ENCODE results near the gene DENND1A.
"Not testable (repeated sequence)": the region's sequence is repeated elsewhere in the genome, so short reads cannot be mapped to it uniquely, and the experiment has no call there.

The DENND1A gene, protein sequence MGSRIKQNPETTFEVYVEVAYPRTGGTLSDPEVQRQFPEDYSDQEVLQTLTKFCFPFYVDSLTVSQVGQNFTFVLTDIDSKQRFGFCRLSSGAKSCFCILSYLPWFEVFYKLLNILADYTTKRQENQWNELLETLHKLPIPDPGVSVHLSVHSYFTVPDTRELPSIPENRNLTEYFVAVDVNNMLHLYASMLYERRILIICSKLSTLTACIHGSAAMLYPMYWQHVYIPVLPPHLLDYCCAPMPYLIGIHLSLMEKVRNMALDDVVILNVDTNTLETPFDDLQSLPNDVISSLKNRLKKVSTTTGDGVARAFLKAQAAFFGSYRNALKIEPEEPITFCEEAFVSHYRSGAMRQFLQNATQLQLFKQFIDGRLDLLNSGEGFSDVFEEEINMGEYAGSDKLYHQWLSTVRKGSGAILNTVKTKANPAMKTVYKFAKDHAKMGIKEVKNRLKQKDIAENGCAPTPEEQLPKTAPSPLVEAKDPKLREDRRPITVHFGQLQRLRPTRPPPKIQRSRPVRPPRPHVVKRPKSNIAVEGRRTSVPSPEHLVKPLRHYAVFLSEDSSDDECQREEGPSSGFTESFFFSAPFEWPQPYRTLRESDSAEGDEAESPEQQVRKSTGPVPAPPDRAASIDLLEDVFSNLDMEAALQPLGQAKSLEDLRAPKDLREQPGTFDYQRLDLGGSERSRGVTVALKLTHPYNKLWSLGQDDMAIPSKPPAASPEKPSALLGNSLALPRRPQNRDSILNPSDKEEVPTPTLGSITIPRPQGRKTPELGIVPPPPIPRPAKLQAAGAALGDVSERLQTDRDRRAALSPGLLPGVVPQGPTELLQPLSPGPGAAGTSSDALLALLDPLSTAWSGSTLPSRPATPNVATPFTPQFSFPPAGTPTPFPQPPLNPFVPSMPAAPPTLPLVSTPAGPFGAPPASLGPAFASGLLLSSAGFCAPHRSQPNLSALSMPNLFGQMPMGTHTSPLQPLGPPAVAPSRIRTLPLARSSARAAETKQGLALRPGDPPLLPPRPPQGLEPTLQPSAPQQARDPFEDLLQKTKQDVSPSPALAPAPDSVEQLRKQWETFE

DNA sequence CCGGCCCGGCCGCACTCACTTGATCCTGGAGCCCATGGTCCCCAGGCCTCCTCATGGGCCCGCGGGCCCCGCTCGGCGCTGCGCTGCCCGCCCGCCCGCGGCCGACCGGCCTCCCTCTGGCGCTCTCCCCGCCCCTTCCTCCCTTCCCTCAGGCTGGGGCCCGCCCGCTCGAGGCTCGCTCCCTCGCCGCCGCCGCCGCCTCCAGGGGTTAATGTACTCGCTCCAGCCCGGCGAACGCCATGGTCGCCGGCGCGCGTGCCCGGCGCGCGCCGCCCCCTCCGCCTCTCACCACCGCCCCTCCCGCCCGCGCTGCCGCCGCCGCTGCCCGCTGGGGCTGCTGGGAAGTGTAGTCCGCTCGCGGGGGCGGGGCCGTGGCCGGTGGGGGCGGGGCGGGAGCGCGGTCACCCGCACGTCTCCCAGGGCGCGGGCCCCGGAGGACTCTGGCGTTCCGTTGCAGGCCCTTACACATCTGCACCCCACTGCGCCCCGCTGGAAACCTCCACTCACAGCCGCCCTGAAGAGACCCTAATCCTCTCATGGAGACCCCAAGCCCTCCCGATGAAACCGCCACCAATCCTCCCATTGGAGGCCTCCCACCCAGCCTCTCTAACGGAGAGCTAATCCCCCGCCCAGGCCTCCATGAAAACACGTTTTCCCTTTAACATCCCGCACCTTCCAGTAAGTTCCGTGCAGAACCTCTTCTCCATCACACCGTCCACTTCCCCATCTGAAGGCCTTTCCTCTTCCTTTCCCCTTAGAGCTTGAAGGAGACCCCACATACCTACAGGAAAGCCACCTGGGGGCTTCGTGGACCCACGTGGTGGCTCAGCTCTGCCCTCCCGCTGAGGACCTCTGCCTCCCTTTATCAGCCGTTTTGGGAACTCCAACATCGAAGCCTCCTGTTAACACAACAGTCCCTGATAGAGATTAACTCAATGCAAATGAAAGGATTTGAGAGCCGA lies at the start of gene DENND1A:
Gene DENND1A, minus strand, starts transcription at position 257 of the 962 bp plus-strand sequence. Its CDS starts 221 bp downstream, at position 36.
- DNase-seq (ENCODE audit: low read depth): peak; percentile 83

DNA sequence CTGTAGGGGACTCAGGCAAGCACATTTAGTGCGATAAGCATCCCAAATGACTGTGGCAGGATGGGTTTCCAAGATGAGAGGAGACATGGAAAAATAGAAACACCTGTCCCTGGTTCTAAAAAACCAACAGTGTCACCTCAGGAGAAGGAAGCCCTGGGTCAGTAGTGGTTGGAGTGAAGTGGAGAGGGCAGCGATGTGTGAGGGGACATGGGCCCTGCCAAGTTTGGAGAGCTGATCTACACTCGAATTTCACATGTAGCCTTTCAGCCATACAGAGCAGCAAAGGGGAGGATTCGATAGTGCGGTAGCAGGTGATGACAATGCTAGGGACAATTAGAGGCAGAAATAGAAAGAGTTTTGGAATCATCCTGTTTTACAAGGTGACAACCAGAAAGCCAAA lies 49.1 kb upstream of the DENND1A start:
- DNase-seq (ENCODE audit: low read depth): no peak

DNA sequence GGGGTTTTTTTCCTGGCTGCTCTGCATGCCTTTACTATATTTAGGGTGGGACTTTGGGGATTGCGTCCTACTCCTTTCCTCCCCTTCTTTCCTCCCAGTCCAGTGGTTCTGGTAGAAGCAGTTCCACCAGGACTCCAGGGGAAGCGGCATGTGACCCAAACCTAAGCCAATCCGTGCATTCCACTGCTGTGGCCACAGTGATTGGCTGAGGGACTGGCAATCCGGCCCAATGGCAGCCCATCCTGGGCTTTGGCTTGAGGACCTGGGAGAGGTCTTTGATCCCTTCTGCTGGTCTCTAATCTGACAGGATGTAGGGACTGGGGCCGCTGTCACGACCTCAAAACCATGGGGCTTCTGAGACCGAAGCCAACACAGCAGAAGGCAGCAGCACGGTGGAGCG lies 46.7 kb upstream of the DENND1A start:
- not testable (repeated sequence) for DNase-seq (ENCODE audit: low read depth)

DNA sequence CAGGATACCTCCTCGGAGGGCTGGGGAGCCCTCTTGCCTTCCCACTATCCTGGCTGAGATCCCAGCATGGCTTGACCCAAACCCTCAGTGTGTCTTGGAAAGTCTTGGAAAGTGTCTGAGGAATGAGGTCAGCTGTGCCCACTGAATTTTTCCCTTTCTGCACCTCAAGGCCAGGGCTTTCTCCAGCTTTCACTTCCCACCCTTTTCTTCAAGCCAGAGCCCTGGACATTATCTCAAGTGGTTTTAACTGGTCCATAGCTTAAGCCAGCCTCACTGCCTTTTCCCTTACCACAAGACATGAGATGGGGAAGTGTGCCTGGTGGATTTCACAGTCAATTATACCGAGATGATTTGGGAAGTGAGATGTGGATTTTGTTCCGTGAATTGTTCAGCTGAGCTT lies 45.9 kb upstream of the DENND1A start:
- DNase-seq (ENCODE audit: low read depth): no peak

DNA sequence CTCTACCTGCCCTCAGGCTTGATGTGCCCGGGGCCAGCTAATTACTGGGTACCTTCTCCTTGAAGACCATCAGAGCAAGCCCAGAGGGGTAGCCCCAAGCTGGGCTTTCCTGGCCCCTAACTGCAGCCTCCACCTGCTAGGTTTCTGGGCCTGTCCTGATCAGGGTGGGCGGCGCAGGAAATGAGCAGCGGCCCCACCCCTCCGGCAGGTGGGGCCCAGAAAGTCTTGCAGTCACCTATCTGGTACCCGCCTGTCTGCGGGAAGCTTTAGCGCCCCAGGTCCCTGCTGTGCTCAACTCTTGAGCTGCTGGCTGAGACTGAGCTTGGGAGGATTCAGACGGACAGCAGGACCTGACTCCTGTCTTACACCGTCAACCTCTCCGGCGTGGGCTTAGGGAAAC lies 44.5 kb upstream of the DENND1A start:
- no peak for DNase-seq (ENCODE audit: low read depth)

DNA sequence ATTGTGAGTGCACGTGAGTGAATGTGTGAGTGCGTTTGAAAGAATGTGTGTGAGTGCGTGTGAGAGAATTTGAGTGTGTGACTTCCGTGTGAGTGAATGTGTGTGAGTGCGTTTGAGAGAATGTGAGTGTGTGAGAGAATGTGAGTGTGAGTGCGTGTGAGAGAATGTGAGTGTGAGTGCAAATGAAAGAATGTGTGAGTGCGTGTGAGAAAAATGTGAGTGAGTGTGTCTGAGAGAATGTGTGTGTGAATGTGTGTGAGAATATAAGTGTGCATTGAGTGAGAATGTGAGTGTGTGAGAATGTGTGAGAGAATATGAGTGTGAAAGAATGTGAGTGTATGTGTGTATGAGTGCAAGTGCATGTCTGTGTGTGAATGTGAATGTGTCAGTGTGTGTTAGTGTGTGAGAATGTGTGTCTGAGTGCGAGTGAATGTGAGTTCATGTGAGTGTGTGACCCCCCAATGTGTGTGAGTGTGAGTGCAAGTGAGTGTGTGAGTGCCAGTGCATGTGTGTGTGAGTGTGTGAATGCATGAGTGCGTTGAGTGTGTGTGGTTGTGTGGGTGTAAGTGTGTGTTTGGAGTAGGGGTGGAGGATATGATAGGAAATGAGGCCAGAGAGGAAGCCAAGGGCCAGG lies 43.8 kb upstream of the DENND1A start:
- DNase-seq (ENCODE audit: low read depth): no peak

DNA sequence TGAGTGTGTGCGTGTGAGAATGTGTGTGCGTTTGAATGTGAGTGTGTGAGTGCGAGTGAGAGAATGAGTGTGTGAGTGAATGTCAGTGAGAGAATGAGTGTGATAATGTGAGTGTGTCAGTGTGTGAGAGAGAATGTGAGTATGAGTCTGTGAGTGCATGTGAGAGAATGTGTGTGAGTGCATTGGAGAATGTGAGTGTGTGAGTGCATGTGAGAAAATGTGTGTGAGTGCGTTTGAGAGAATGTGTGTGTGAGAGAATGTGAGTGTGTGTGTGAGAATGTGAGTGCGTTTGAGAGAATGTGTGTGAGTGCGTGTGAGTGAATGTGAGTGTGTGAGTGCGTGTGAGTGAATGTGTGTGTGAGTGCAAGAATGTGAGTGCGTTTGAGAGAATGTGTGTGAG lies 42.7 kb upstream of the DENND1A start:
- DNase-seq (ENCODE audit: low read depth): no peak

DNA sequence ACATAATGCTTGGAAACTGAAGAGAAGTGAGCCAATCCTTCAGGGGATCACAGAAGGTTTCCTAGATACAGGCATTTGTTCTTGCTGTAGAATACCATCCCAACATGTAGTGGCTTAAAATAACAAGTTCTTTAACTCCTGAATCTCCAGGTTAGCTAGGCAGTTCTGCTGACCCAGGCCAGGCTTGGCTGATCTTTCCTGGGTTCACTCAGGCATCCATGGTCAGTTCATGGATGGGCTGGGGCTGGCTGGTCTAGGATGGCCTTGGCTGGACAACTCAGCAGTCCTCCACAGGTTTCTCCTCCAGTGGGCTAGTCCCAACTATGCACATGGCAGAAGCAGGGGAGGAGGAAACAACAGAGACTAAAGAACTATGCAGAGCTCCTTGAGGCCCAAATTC lies 37.4 kb upstream of the DENND1A start:
- no peak for DNase-seq (ENCODE audit: low read depth)

DNA sequence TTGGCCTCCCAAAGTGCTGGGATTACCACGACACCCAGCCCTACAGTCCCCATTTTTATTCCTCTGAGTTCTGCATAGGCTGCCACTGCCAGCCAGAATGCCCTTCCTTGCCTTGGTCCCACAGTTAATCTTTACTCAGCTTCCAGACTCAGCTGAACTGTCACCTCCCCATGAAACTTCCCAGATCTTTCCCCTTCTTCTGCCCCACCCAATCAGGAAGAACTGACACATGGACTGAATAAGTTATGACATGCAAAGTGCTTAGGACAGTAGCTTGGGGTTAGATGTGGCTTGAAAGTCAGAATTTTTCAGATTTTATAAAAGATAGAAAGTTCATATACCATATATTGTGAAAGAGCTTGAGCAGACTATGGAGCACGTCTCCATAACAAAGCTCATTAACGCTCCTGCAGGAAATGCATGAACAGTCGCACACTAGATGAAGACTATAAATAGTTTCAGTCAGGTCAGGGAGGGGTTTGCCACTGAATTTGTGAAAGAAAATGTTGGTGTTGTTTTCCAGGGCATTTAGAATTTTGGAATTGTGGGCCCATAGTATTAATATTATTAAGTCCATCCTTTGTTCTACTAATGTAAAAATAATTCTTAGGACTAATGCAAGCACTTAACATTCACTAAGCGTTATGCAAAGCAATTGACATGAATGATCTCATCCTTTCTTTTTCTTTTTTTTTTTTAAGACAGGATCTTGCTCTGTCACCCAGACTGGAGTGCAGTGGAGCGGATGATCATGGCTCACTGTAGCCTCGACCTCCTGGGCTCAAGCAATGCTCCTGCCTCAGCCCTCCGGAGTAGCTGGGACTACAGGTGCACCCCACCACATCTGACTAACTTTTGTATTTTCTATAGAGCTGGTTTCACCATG lies 36.1 kb upstream of the DENND1A start:
- no peak for DNase-seq (ENCODE audit: low read depth)

DNA sequence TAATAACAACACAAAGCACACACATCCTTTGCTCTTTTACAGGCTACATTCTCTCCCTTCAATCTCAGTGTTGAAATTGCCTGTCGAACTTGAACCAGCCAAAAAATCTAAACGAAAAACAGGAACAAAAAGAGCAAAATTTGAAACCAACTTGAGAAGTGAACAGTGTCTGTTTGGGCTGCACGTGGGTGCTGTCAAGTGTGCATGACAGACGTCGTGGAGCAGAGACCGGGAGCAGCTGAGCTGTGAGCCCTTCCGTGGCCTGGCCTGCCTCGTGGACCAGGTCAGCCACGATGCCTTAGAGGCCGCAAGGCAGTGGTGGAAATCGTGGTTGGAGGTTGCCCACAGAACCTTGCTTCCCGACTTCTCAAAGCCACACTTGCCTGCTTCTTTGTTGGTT lies 34.8 kb upstream of the DENND1A start:
- DNase-seq (ENCODE audit: low read depth): no peak

DNA sequence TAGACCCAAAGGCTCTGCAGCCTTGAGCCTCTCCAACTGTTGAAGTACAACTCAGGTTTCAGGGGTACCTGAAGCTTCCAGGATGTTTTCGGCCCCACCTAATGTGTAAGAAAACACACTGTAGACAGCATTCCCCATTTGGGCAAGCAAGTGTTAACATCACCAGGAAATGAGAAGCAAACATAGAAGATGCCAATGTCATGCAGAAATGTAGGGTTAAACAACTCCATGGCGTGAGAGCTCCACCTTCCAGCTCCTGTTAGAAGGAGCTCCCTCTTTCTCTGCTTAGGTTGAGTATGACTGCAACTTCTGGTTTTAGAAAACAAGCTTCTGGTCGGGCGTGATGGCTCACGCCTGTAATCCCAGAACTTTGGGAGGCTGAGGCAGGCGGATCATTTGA lies 31.0 kb upstream of the DENND1A start:
- DNase-seq (ENCODE audit: low read depth): no peak

DNA sequence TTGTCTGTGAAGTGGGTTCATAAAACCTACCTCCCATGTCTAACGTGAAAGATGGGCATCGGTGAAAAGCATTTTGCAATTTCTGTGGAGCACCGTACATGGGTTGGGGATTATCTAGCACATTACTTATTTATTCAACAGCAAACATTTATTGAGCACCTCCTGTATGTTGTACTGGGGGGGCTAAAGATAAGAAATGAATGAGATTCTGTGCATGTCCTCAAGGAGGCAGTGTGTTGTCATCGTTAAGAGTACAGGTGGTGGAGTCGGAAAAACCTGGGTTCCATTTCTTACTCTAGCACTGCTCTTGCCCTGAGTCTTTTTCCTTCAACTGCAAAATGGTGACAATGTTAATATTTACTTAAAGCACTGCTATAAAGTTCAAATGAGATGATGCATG lies 30.4 kb upstream of the DENND1A start:
- no peak for DNase-seq (ENCODE audit: low read depth)

DNA sequence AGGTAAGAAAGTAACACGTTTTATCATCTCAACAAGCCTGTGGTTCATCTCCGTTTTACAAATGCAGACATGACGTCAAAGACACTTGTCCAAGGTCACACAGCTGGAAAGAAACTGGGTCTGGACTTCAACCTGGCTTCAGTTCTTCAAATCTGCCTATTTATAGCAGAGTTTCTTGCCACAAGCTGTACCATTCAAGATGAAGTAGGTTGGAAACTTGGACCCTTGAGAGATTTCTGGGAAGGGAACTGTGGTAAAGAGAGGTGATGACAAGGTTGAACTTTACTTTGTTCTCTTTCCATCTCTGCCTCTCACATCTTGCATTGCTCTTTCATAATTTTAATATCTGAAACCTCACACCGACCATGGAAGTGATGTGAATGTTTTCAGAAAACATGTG lies 29.9 kb upstream of the DENND1A start:
- no peak for DNase-seq (ENCODE audit: low read depth)

DNA sequence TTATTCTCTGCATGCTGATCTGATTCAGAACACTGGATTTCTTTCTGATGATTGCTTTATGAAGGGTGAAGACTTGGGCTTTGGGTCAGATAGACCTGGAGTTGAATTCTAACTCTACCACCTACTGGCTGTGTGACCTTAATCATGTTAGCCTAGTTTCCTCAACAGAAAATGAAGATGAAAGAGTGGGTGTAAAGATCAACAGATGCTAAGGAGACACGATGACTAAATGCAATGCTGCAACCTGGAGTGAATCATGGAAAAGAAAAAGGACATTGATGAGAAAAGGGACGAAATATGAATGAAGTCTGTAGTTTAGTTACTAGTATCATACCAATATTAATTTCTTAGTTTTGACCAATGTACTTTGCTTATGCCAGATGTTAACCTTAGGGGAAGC lies 27.8 kb upstream of the DENND1A start:
- DNase-seq (ENCODE audit: low read depth): no peak

DNA sequence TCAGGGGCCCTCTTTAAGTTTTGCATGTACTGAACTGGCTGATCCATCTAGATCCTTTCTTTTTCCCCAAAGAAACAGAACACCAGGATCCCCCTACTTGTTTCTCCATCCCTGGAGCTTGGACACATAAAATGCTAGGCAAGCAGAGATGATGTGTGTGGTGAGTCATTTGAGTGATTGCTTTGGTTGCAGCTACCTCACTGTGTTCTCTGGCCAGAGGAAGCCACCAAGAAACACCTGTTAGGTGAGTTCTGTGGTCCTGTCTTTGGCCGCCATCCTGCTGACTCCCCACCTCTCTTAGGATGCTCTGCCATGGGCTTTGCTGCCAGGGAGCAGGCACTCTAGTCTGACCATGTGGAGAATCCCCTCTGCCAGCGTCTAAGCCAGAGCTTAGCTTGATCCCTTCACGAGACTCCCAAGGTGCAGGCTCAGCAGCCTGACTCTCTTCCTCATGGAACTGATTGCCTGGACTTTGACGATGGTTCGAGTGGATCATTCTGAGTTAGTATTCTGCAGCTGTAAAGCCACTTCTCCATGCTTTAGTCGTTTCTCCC lies 27.3 kb upstream of the DENND1A start:
- no peak for DNase-seq (ENCODE audit: low read depth)

DNA sequence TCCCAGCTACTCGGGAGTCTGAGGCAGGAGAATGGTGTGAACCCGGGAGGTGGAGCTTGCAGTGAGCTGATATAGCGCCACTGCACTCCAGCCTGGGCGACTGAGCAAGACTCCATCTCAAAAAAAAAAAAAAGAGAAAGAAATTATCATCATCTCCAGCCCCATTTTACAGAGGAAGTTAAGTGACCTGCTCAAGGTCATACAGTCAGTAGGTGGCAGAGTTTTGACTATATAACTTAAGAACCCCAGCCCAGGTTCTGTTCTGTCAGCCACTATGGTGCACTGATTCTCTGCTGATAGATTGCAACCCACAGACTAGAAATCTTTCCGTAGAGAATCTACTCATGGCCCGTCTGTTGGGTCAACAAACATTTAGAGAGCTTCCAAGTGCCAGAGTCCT lies 25.7 kb upstream of the DENND1A start:
- DNase-seq (ENCODE audit: low read depth): no peak

DNA sequence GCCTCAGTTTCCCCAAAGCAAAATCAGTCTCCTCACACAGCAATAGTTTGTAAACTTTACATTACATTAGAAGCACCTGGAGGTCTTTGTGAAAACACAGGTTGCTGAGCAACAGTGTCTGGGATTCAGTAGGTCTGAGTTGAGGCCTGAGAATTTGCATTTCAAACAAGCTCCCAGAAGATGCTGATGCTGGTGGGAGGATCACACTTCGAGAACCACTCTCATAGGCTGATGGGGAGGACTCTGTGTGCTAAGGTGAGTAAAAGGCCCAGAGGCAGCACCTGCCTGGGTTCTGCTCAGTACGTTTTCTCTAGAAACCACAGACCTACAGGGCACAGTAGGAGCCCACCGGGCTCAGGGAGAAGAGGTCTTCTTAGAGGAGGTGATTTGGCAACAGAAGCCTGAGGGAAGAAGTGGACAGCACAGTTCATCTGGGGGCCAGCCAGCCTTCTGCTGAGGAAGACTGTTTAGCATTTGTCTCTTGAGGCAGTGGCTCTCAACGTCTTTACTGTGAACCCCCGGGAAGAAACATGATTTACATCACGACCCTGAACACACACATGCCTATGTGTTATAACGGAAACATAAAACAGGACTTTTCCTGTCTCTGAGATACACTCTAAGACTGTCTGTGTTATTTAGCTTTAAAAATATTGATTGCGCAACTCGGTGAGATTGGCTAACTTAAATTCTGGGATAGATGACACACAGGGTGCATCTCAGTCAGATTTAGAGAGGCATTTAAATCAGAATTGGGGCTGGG lies 24.8 kb upstream of the DENND1A start:
- no peak for DNase-seq (ENCODE audit: low read depth)

DNA sequence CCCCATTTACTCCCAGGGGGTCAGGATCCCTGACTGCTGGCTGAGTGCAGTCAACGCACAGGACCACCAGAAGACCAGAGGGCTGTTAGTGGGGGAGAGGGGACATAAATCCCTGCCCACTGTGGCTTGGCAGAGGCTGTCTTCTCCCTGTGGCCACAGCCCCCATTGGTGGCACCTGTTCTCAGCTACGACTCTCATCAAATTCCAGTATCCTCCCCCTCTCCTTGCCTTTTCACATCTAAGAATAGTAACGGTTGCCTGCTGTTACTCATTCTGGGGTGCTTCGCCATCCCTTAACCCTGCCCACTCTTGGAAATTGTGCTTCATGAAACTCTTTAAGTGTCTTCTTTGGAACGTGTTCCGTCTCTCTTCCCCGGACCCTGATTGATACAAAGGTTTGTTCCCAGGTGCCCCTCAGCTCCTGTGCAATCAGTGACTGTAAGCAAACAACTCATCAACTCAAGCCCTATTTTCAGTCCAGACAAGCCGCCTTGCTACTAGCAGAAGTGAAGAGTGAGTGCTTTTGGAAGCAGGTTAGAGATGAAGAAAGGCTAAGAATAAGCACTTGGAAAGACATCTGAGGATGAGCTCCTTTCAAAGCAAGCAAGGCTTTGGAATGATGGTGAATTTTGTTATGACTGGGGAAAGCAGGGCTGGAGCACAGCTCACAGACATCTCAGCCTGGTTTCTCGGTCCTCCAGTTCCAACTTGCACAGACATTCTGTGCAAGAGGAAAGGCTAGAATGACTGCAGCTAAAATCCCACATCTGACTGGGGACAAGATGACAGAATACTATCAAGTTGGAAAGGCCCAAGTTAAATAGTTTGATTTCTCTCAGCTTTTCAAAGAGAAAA lies 22.9 kb upstream of the DENND1A start:
- no peak for DNase-seq (ENCODE audit: low read depth)

Measured in stimulated activated CD8-positive, alpha-beta memory T cell treated with anti-CD3 and anti-CD28 coated beads, Interleukin-12 subunit alpha, Interleukin-12 subunit beta, amount 100 ng/mL, for 4 hours (primary cell).